Testis (tissue), 2 donors: Measurements from ENCODE around the gene IMMP2L.

Experiments used
- POLR2A ChIP-seq: fragments of 450-650 bp; IDR thresholded peaks from one replicate; pipeline ENCODE4 v1.6.1; 2017; ENCODE audit warnings: antibody characterized with exemption, mild to moderate bottlenecking, moderate library complexity
- TF ChIP-seq, protein P1 (sequence below), 3 experiments: fragments of 450-650 bp in 2 of 3; fragments of 200-600 bp in 1 of 3; sonication (generic) in 1 of 3; IDR thresholded peaks; one replicate each; pipeline ENCODE4 v1.5.1; 2016 to 2019; ENCODE audit warnings: antibody characterized with exemption in 3 of 3, mild to moderate bottlenecking in 2 of 3, moderate library complexity in 1 of 3

DNA sequence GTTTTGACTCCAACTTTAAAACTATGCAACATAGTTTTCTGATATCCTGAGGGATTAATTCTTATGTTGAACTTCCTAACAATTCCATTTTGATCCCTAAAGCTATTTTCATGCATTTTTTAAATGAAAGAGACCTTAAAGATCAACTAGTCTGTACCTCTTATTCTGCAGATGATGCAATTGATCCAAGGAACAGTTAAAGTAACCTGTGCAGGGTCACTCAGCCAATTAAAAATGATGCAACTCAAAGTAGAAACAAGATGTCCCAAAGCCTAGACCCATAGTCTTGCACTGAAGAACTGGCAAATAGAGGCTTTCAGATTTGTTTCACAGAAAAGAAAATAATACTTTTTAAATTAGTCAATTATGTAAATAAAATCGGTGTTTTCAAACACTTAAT, 86.3 kb downstream of the IMMP2L start:
- TF ChIP-seq, protein P1, sequence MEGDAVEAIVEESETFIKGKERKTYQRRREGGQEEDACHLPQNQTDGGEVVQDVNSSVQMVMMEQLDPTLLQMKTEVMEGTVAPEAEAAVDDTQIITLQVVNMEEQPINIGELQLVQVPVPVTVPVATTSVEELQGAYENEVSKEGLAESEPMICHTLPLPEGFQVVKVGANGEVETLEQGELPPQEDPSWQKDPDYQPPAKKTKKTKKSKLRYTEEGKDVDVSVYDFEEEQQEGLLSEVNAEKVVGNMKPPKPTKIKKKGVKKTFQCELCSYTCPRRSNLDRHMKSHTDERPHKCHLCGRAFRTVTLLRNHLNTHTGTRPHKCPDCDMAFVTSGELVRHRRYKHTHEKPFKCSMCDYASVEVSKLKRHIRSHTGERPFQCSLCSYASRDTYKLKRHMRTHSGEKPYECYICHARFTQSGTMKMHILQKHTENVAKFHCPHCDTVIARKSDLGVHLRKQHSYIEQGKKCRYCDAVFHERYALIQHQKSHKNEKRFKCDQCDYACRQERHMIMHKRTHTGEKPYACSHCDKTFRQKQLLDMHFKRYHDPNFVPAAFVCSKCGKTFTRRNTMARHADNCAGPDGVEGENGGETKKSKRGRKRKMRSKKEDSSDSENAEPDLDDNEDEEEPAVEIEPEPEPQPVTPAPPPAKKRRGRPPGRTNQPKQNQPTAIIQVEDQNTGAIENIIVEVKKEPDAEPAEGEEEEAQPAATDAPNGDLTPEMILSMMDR (IDR thresholded peaks at IDR 0.05), result no peak
- no peak for TF ChIP-seq POLR2A
